RWPE2 (cell line): ENCODE results near the gene CTTNBP2.

ENCODE experiments used
- ATAC-seq: fragments of 200-7000 bp; cut with Tn5 transposase; 3 replicates; pipeline ENCODE4 v1.9.1; 2021; ENCODE audit warnings: low read depth
- DNase-seq: peaks from one replicate; pipeline ENCODE4 v3.0.0-alpha.2; 2020; ENCODE audit warnings: low spot score
- H3K27ac ChIP-seq: fragments of 450-650 bp; 2 replicates; pipeline ENCODE4 v1.5.1; 2017; ENCODE audit warnings: mild to moderate bottlenecking; ENCODE audit not compliant: poor library complexity, severe bottlenecking
- H3K27me3 ChIP-seq: fragments of 250-450 bp; sonication (Bioruptor Pico); 2 replicates; pipeline ENCODE4 v1.5.1; 2021; ENCODE audit warnings: mild to moderate bottlenecking, moderate library complexity; ENCODE audit not compliant: insufficient read depth, poor library complexity, severe bottlenecking
- H3K36me3 ChIP-seq: fragments of 250-450 bp; sonication (Bioruptor Pico); 2 replicates; pipeline ENCODE4 v1.5.1; 2020; ENCODE audit warnings: low read depth, mild to moderate bottlenecking, moderate library complexity
- H3K4me1 ChIP-seq: fragments of 250-450 bp; sonication (Bioruptor Pico); 2 replicates; pipeline ENCODE4 v1.5.1; 2021; ENCODE audit warnings: mild to moderate bottlenecking, moderate library complexity; ENCODE audit not compliant: insufficient read depth, poor library complexity, severe bottlenecking
- H3K4me3 ChIP-seq: fragments of 250-450 bp; sonication (Bioruptor Pico); 2 replicates; pipeline ENCODE4 v1.5.1; 2021; ENCODE audit warnings: mild to moderate bottlenecking, moderate library complexity; ENCODE audit not compliant: severe bottlenecking
- H3K9me3 ChIP-seq: fragments of 250-450 bp; sonication (Bioruptor Pico); 2 replicates; pipeline ENCODE4 v1.5.1; 2021; ENCODE audit warnings: mild to moderate bottlenecking, moderate library complexity; ENCODE audit not compliant: severe bottlenecking
- TF ChIP-seq, protein P1 (sequence below): fragments of 450-650 bp; IDR thresholded peaks from one replicate; pipeline ENCODE4 v1.5.1; 2017; ENCODE audit warnings: mild to moderate bottlenecking, moderate library complexity; ENCODE audit not compliant: poor library complexity, severe bottlenecking

CTTNBP2 gene

DNA sequence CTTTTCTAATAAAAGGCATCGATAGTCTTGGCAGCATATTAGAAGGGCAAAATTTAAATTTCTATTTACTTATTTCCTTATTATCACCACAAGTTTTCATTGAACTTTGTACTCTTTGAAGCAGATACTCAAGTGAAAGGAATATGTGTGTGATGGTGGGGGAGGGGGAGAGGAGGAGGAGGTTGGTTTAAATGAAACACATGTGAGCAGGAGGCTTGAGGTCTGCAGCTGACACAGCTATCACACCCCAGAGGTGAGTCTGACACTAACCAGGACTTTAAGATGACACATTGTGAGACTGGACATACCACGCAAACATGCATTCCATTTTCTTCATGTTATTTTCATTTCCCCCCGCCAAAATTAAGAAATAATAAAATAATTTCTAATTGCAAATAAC is 63.3 kb downstream of the CTTNBP2 start:
- Histone ChIP-seq H3K4me1 (no peaks in the 10 kb centered on the region), H3K4me3 (no peak overlapping the region), H3K9me3 (no peaks in the 10 kb centered on the region), H3K27ac (no peak overlapping the region), H3K36me3 (no peaks in the 10 kb centered on the region), H3K27me3 (no peaks in the 10 kb centered on the region)
- TF ChIP-seq, protein P1, sequence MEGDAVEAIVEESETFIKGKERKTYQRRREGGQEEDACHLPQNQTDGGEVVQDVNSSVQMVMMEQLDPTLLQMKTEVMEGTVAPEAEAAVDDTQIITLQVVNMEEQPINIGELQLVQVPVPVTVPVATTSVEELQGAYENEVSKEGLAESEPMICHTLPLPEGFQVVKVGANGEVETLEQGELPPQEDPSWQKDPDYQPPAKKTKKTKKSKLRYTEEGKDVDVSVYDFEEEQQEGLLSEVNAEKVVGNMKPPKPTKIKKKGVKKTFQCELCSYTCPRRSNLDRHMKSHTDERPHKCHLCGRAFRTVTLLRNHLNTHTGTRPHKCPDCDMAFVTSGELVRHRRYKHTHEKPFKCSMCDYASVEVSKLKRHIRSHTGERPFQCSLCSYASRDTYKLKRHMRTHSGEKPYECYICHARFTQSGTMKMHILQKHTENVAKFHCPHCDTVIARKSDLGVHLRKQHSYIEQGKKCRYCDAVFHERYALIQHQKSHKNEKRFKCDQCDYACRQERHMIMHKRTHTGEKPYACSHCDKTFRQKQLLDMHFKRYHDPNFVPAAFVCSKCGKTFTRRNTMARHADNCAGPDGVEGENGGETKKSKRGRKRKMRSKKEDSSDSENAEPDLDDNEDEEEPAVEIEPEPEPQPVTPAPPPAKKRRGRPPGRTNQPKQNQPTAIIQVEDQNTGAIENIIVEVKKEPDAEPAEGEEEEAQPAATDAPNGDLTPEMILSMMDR, result no peak
- no peak for DNase-seq
- no peak for ATAC-seq

DNA sequence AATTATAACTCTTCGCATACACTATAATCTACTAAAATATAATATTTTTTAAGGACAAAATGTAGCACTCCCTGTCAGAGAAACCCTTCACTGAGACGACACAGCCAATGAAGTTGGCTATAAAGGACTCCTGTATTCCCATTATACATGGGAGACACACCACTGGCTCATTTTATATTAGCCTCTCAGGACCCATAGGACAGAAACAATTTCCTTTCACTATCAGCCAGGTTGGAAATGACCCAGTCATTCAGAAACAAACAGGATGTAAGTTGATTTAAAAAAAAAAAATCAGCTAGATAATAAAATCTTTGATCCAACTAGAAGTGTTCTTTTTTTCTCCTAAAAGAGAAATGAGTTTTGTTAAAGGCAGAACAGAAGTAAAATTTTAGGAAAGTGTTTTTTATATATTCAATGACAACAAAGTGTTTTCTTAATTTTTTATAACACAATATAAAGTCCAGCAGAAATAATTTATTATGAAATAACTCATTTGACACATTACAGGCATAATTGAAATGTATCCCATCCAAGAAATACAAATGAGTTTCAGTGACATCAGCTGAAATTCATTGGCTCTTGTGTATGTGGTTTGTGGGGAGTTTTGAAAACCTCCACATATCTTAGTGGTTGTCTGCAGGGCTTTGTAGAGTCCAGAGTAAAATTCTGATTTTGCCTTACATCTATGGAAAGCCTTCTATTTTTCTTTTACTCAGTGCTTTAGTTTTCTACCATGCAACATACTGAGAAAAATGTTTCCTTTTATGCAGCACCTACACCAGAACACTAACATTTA is 64.1 kb downstream of the CTTNBP2 start:
- TF ChIP-seq, protein P1, result no peak

DNA sequence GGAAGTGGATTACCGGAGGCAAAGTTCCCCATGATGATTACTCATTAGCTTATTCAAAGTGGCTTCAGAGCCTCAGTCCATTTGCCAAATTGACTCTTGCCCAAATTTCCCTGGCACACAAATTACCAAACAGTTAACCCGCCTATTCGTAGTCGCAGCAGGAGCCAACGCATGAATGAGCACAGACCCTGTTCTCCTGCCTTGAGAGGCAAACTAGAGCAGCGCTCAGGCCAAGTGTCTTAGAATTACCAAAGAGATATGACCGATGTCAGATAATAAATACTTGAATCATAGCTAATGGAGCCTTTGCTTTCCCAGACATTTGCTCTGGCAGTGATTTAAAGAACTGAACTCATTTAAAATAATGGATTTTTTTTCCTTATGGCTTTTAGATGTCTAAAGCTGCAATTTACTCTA is 64.9 kb downstream of the CTTNBP2 start:
- Histone ChIP-seq H3K36me3 (no peaks in the 10 kb centered on the region), H3K4me3 (no peak overlapping the region), H3K4me1 (no peaks in the 10 kb centered on the region), H3K9me3 (no peaks in the 10 kb centered on the region), H3K27ac (no peak overlapping the region), H3K27me3 (no peaks in the 10 kb centered on the region)
- ATAC-seq (no peak), DNase-seq (no peak)
- TF ChIP-seq, protein P1, result no peak

More for the DNA sequence above, 64.1 kb downstream of the CTTNBP2 start:
- Histone ChIP-seq H3K4me3 (no peak overlapping the region), H3K36me3 (no peaks in the 10 kb centered on the region), H3K27me3 (no peaks in the 10 kb centered on the region), H3K4me1 (no peaks in the 10 kb centered on the region), H3K9me3 (no peaks in the 10 kb centered on the region), H3K27ac (no peak overlapping the region)
- DNase-seq (no peak), ATAC-seq (no peak)

DNA sequence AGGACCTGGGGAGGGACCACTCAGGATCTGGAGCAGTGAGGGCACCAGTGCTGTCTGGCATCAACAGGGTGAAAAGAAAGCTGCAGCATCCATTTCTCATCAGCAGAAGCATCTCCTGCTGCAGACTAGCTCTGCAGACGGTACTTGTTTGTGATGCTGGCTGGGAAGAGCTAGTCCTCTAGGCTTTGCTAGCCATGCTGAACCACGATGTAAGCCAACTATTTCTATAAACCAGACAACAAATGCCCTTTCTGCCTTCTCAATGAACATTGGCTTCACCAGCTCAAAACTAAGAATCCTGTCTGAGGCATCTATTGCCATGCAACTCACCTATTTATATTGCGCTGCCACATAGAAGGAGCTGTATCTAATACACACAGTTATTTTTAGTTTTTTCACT is 65.6 kb downstream of the CTTNBP2 start:
- no peaks in the 10 kb centered on the region for H3K4me1 ChIP-seq
- H3K9me3 ChIP-seq, result no peaks in the 10 kb centered on the region
- H3K4me3 ChIP-seq, result no peak overlapping the region
- no peak overlapping the region for H3K27ac ChIP-seq
- TF ChIP-seq, protein P1, result no peak
- no peaks in the 10 kb centered on the region for H3K36me3 ChIP-seq
- H3K27me3 ChIP-seq, result no peaks in the 10 kb centered on the region
- ATAC-seq (no peak), DNase-seq (no peak)

DNA sequence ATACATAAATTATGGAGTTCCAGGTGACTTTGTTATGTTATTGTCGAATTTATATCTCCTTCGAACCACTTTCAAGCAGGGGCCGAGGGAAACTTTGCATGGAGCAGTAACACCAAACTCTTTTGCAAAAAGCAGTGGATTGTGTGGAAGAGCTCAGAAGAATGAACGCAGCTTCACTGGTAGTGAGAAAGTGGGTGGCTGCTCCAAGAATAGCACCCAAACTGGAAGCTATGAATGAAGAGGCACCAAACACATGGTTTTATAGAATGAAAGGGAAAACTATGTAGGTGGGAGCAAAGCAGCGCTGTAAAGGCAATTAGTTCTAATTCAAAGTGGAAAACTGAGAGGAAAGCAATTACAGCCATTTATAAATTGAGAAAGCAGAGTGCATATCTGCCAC is 67.2 kb downstream of the CTTNBP2 start:
- DNase-seq, result no peak
- Histone ChIP-seq H3K4me1 (no peaks in the 10 kb centered on the region), H3K9me3 (no peaks in the 10 kb centered on the region), H3K27me3 (no peaks in the 10 kb centered on the region), H3K4me3 (no peak overlapping the region), H3K27ac (no peak overlapping the region), H3K36me3 (no peaks in the 10 kb centered on the region)
- TF ChIP-seq, protein P1, result no peak
- no peak for ATAC-seq
